Central memory CD8-positive, alpha-beta T cell (primary cell): Measurements from ENCODE around the gene QSOX1.
A peak's percentile ranks its signal among the peaks of the same experiment; 100 is the strongest.

ENCODE experiments used
- ATAC-seq: fragments of 150-1000 bp; cut with Tn5 transposase; replicated peaks from 2 replicates; pipeline ENCODE4 v1.10.0; 2022; ENCODE audit warnings: mild to moderate bottlenecking, moderate FRiP score, moderate number of reproducible peaks; ENCODE audit not compliant: poor library complexity, severe bottlenecking; ENCODE audit errors: extremely low read depth
- DNase-seq, 2 donors: peaks; one replicate each; pipeline ENCODE4 v3.0.0; 2021; ENCODE audit warnings: low spot score in 2 of 2
- H3K27ac Mint-ChIP-seq: one replicate; pipeline ENCODE4 v1.8.0; 2022; ENCODE audit warnings: low read depth, mild to moderate bottlenecking, moderate library complexity, mixed read lengths
- H3K27me3 Mint-ChIP-seq: one replicate; pipeline ENCODE4 v1.8.0; 2022; ENCODE audit warnings: mixed read lengths
- H3K36me3 Mint-ChIP-seq: one replicate; pipeline ENCODE4 v1.8.0; 2022; ENCODE audit warnings: mild to moderate bottlenecking, moderate library complexity, mixed read lengths; ENCODE audit not compliant: insufficient read depth
- H3K4me1 Mint-ChIP-seq: one replicate; pipeline ENCODE4 v1.8.0; 2022; ENCODE audit warnings: mixed read lengths
- H3K4me3 Mint-ChIP-seq: one replicate; pipeline ENCODE4 v1.8.0; 2022; ENCODE audit warnings: mild to moderate bottlenecking, moderate library complexity, mixed read lengths
- H3K9me3 Mint-ChIP-seq: one replicate; pipeline ENCODE4 v1.8.0; 2022; ENCODE audit warnings: mixed read lengths

QSOX1 gene

DNA sequence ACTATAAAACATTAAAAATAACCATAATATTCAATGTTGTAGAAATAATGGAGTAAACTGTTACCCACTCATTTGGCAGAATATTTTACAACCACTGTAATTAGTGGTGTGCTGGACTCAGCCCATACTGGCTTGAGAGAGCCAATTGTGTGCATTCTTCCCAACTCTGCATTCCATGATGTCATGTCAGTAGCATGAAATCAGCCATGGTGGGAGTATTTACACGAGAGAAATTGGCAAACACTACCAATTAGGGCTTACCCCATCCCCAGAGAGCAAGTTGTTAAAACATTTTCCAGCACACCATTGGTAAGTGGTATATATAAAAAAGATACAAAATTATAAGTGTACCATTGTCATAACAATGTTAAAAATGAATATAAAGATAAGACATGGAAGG, 19.1 kb upstream of the QSOX1 start:
- H3K27me3 Mint-ChIP-seq = peaks cover 59% of the 10 kb centered on the region
- DNase-seq = no peak
- no peak overlapping the region for H3K27ac Mint-ChIP-seq
- no peaks in the 10 kb centered on the region for H3K36me3 Mint-ChIP-seq
- ATAC-seq = no peak
- no peaks in the 10 kb centered on the region for H3K9me3 Mint-ChIP-seq
- H3K4me3 Mint-ChIP-seq = no peak overlapping the region
- H3K4me1 Mint-ChIP-seq = no peaks in the 10 kb centered on the region

DNA sequence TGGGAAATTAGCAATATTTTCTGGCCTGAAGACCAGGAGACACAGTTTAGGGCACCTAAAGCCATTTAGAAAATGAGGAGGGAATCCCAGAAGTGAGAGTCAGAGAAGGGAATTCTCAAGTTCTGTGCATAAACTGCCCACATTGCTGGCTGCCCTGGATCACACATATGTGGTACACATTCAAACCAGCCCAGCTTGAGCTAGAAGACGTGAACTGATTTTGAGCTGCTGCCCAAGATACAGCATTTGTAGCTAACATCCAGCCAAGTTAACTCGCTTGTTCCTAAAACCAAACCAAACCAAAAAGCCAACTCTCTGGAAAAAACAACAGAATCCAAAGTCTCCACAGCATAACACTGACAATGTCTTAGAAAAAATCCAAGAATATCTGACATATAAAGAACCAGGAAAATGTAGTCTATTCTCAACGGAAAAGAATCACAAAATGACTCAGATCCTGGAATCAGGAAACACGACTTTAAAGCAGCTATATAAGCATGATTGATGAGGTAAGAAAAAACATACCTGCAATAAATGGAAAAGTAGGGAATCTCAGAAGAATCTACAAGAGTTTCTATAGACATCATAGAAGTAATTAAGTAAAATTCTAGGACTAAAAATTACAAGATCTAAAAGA, 18.2 kb upstream of the QSOX1 start:
- Mint-ChIP-seq H3K4me1 (no peaks in the 10 kb centered on the region), H3K36me3 (no peaks in the 10 kb centered on the region), H3K9me3 (no peaks in the 10 kb centered on the region), H3K27ac (no peak overlapping the region), H3K4me3 (no peak overlapping the region), H3K27me3 (peaks cover 50% of the 10 kb centered on the region)
- ATAC-seq (no peak), DNase-seq (no peak)

- no peak overlapping the region for H3K4me3 Mint-ChIP-seq
- ATAC-seq = no peak
- no peak for DNase-seq
- no peak overlapping the region for H3K27ac Mint-ChIP-seq
- no peaks in the 10 kb centered on the region for H3K9me3 Mint-ChIP-seq
- peaks cover 45% of the 10 kb centered on the region for H3K27me3 Mint-ChIP-seq
- H3K4me1 Mint-ChIP-seq = no peaks in the 10 kb centered on the region
- H3K36me3 Mint-ChIP-seq = no peaks in the 10 kb centered on the region
Observed at GRCh38 chr1:180136968-180137356, 17.7 kb upstream of the QSOX1 start.

- H3K4me1 Mint-ChIP-seq = no peaks in the 10 kb centered on the region
- ATAC-seq (no peak), DNase-seq (no peak)
- H3K4me3 Mint-ChIP-seq = no peak overlapping the region
- H3K27ac Mint-ChIP-seq = no peak overlapping the region
- H3K27me3 Mint-ChIP-seq = peaks cover 36% of the 10 kb centered on the region
- no peaks in the 10 kb centered on the region for H3K9me3 Mint-ChIP-seq
- no peaks in the 10 kb centered on the region for H3K36me3 Mint-ChIP-seq
Observed at GRCh38 chr1:180137776-180138175, 16.9 kb upstream of the QSOX1 start.

DNA sequence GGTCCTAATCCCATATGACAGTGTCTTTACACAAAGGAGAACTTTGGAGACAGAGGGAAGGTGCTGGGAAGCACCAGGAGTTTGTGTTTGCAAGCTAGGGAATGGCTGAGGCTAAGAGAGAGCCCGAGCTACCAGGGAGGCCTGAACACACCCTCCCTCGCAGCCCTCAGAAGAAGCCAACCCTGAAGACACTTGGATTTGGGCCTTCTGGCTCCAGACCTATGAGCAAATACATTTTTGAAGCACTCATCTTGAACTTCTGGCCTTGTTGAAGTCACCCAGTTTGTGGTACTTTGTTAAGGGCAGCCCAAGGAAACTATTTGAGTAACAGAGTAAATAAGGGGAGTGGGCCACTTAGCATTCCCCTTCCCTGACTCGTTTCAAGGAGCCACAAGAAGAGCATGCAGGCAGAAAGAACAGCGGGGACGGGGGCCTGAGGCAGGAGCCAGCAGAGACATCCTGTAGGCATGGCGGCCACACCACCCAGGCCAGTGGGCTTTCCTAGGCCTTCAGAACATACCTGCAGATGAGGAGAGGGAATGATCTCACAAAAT, 13.2 kb upstream of the QSOX1 start:
- Mint-ChIP-seq H3K27ac (no peak overlapping the region), H3K4me3 (no peak overlapping the region), H3K27me3 (peaks cover 9% of the 10 kb centered on the region), H3K36me3 (no peaks in the 10 kb centered on the region), H3K9me3 (no peaks in the 10 kb centered on the region), H3K4me1 (no peaks in the 10 kb centered on the region)
- DNase-seq = no peak
- ATAC-seq = no peak

DNA sequence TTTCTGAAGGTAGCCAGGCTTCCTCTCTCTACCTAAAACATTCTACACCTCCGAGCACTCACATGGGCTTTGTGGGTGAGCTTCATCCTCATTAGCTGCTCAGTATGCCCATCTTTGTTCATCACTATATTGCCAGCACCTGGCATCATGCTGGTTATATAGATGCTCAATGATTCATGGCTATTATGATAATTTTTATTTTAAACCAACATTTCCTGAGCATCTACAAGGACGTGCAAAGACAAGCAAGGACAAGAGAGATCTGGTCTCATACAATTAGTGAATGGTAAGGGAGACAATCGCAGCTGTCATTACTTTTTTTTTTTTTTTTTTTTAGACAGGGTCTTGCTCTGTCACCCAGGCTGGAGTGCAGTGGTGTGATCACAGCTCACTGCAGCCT, 11.3 kb upstream of the QSOX1 start:
- Mint-ChIP-seq H3K4me3 (no peak overlapping the region), H3K4me1 (no peaks in the 10 kb centered on the region), H3K27ac (no peak overlapping the region), H3K9me3 (no peaks in the 10 kb centered on the region), H3K36me3 (no peaks in the 10 kb centered on the region), H3K27me3 (no peaks in the 10 kb centered on the region)
- ATAC-seq (no peak), DNase-seq (no peak)

- Mint-ChIP-seq H3K4me3 (no peak overlapping the region), H3K9me3 (no peaks in the 10 kb centered on the region), H3K27ac (no peak overlapping the region), H3K36me3 (no peaks in the 10 kb centered on the region), H3K27me3 (no peaks in the 10 kb centered on the region), H3K4me1 (no peaks in the 10 kb centered on the region)
- ATAC-seq (no peak), DNase-seq (no peak)
Observed at GRCh38 chr1:180144659-180145357, 9.9 kb upstream of the QSOX1 start.

- H3K36me3 Mint-ChIP-seq = no peaks in the 10 kb centered on the region
- no peaks in the 10 kb centered on the region for H3K27me3 Mint-ChIP-seq
- no peak for ATAC-seq
- H3K4me1 Mint-ChIP-seq = no peaks in the 10 kb centered on the region
- no peak for DNase-seq
- H3K27ac Mint-ChIP-seq = no peak overlapping the region
- no peak overlapping the region for H3K4me3 Mint-ChIP-seq
- H3K9me3 Mint-ChIP-seq = no peaks in the 10 kb centered on the region
Observed at GRCh38 chr1:180145446-180145845, 9.2 kb upstream of the QSOX1 start.

DNA sequence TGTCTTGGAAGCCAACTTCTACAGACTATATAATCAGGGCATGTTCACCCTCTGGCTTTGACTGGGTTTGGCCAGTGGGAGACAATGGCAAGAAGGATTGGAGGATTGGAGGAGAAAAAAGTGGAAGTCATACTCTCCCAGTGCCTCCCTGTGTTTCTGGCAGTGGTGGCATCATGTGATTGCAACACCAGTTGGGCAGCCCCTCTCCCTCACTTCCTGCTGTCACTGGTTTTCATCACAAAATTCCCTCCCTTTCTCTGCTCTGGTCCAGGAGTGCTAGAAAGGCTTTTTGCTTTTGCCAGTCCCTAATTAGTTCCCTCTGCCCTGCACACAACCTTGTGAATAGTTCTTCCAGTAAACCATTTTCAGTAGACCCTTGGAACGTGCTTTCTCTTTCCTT, 3.7 kb upstream of the QSOX1 start:
- H3K4me3 Mint-ChIP-seq = no peak overlapping the region
- H3K27ac Mint-ChIP-seq = no peak overlapping the region
- peaks cover 8% of the 10 kb centered on the region for H3K36me3 Mint-ChIP-seq
- ATAC-seq (no peak), DNase-seq (no peak)
- H3K4me1 Mint-ChIP-seq = peaks cover 17% of the 10 kb centered on the region
- no peaks in the 10 kb centered on the region for H3K9me3 Mint-ChIP-seq
- no peaks in the 10 kb centered on the region for H3K27me3 Mint-ChIP-seq

DNA sequence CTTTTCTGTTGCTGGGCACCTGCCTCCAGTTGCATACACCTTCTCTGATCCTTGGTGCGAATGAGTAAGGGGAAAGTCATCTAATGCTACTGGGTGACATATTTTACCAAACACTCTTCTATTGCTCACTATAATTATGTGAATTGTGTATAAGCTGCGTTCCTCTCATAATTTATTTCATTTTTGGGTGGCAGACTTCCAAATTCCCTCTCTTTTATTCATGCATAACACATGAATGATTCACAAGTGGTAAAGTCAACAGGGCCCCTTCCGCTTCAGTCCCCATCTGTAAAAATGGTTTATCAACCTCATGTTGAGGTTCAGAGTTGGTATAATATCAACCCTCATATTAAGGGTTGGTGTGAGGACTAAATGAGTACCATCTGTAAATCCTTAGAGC, 3.2 kb upstream of the QSOX1 start:
- Mint-ChIP-seq H3K9me3 (no peaks in the 10 kb centered on the region), H3K4me1 (peaks cover 22% of the 10 kb centered on the region), H3K27me3 (no peaks in the 10 kb centered on the region), H3K36me3 (peaks cover 8% of the 10 kb centered on the region), H3K4me3 (no peak overlapping the region), H3K27ac (no peak overlapping the region)
- DNase-seq (no peak), ATAC-seq (no peak)

GRCh38 chr1:180152588-180152987, 2.1 kb upstream of the QSOX1 start:
- H3K27me3 Mint-ChIP-seq = no peaks in the 10 kb centered on the region
- peaks cover 8% of the 10 kb centered on the region for H3K36me3 Mint-ChIP-seq
- H3K9me3 Mint-ChIP-seq = no peaks in the 10 kb centered on the region
- ATAC-seq = no peak
- peaks cover 28% of the 10 kb centered on the region for H3K4me1 Mint-ChIP-seq
- H3K27ac Mint-ChIP-seq = no peak overlapping the region
- DNase-seq = no peak
- H3K4me3 Mint-ChIP-seq = no peak overlapping the region

- H3K27ac Mint-ChIP-seq = no peak overlapping the region
Observed at GRCh38 chr1:180153032-180153431, 1.6 kb upstream of the QSOX1 start.

DNA sequence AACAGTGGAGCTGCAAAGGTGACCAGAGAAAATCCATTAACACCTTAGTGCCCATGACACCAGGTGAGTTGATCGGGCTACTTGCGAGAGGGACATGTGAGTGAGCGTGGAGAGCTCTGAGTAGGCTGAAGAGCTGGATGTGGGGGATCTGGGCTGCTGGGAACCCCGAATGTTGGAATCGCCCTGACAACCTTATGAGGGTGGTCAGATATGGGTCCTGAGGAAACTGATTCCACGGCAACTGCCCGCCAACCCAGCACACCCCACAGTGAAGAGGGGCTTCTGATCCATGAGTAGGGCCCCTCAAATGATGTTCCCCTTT, 705 bp upstream of the QSOX1 start:
- Mint-ChIP-seq H3K4me3 (peak overlapping the region; percentile 97), H3K36me3 (peaks cover 8% of the 10 kb centered on the region), H3K27ac (peak overlapping the region; percentile 86), H3K27me3 (no peaks in the 10 kb centered on the region), H3K9me3 (no peaks in the 10 kb centered on the region), H3K4me1 (peaks cover 38% of the 10 kb centered on the region)
- ATAC-seq (no peak), DNase-seq (no peak)

More at GRCh38 chr1:180153032-180153431, 1.6 kb upstream of the QSOX1 start:
- H3K27me3 Mint-ChIP-seq = no peaks in the 10 kb centered on the region
- peaks cover 31% of the 10 kb centered on the region for H3K4me1 Mint-ChIP-seq
- H3K4me3 Mint-ChIP-seq = peak overlapping the region; percentile 97
- peaks cover 8% of the 10 kb centered on the region for H3K36me3 Mint-ChIP-seq
- ATAC-seq = no peak
- no peak for DNase-seq
- no peaks in the 10 kb centered on the region for H3K9me3 Mint-ChIP-seq
